ENCODE results near the gene VAX1. TPM values are rescaled to one million over a fixed set of nuclear protein-coding genes. Genes with fewer than 3 reads are reported as not detected.

VAX1 gene
- total and polyA plus RNA-seq, 2 donors (not counting 1 experiment from before 2014, with no cell fraction given), result not detected

- ChIA-PET CTCF (no interaction called here), POLR2A (no interaction called here)
- peak overlapping the region; percentile 2 for H3K4me2 ChIP-seq (replicated peaks; ENCODE audit: low read depth, low read length, poor library complexity, severe bottlenecking)
- no peak overlapping the region for H3K9ac ChIP-seq (ENCODE audit: low read length)
- Mint-ChIP-seq H3K27me3 (peaks cover 84% of the 10 kb centered on the region), H3K4me3 (peak overlapping the region; percentile 44), H3K27ac (no peak overlapping the region), H3K4me1 (peaks cover 22% of the 10 kb centered on the region), H3K9me3 (ENCODE audit: insufficient read depth) (no peaks in the 10 kb centered on the region)
- TF ChIP-seq EZH2 (IDR thresholded peaks at IDR 0.05; ENCODE audit: borderline replicate concordance, insufficient read depth, low read depth, low read length, poor library complexity, severe bottlenecking) (no peak), CTCF (IDR thresholded peaks at IDR 0.05) (no peak)
- H3K4me1 ChIP-seq (ENCODE audit: control insufficient read depth in 2 of 2, insufficient read depth in 2 of 2, low read length in 2 of 2), result peaks cover 12 to 17% of the 10 kb centered on the region in 2 donors
- H3K27ac ChIP-seq (ENCODE audit: low read length in 2 of 2), result no peak overlapping the region
- ATAC-seq (ENCODE audit: low read depth) (no peak), DNase-seq (peak; percentile 13)
- peak overlapping the region; percentile 14 for H2AFZ ChIP-seq (ENCODE audit: insufficient read depth, low read depth, low read length, poor library complexity, severe bottlenecking)
- no peaks in the 10 kb centered on the region for H3K36me3 ChIP-seq (replicated peaks in 1 of 2; ENCODE audit: control extremely low read depth in 1 of 2, control insufficient read depth in 1 of 2, extremely low read depth in 1 of 2, insufficient read depth in 2 of 2, low read length in 1 of 2)
- no peaks in the 10 kb centered on the region for H4K20me1 ChIP-seq (ENCODE audit: control insufficient read depth, insufficient read depth, low read length, poor library complexity, severe bottlenecking)
- intact Hi-C loops (cut with micrococcal nuclease), result loop anchor here (5.0 kb wide), 1 partner anchor 36 kb away; no protein-coding TSS in a partner anchor
- peaks cover 0 to 39% (median 0%) of the 10 kb centered on the region in 3 donors for H3K9me3 ChIP-seq (ENCODE audit: control extremely low read depth in 1 of 3, control insufficient read depth in 2 of 3, insufficient read depth in 1 of 3, low read length in 2 of 3)
- peaks cover 0 to 64% (median 53%) of the 10 kb centered on the region in 4 experiments for H3K27me3 ChIP-seq (replicated peaks in 1 of 4; ENCODE audit: control extremely low read depth in 1 of 4, control insufficient read depth in 3 of 4, insufficient read depth in 4 of 4, low read length in 3 of 4)
- no peak overlapping the region for H3K4me3 ChIP-seq (ENCODE audit: control extremely low read depth in 1 of 5, extremely low read depth in 1 of 5, insufficient read depth in 1 of 5, low read depth in 2 of 5, low read length in 4 of 5)
- WGBS (ENCODE audit: insufficient coverage), result 9% methylated on average over 47 of the region's 47 CpGs
- no peaks in the 10 kb centered on the region for H3K79me2 ChIP-seq (ENCODE audit: control insufficient read depth, insufficient read depth, low read length)
Measured at GRCh38 chr10:117131376-117132327, 6.4 kb downstream of the VAX1 start.

DNA sequence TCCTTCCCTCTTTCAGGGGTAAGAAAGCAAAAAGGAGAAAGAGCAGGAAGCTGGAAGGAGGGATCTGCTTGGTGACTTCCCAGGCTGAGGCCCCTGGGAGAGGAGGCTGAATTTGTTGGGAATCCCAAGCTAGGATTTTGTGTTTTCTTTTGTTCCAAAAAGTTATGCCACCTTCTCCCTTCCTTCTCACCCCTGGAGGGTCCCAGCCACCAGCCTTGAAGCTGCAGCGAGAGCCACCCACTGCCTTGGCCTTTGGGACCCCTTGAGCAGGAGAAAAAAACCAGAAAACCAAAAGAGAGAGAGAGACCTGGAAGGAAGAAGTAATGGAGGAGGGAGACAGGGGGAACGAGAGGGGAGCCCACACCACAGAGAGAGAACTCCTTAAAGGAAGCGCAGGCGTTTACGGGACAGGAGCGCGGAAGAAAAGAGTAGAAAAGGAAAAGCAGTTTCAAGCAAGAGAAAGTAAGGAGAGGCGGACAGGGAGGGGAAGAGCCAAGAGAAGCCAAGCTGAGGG lies 7.2 kb downstream of the VAX1 start:
- H3K4me3 Mint-ChIP-seq, result peak overlapping the region; percentile 32
- Histone ChIP-seq H3K4me1 (ENCODE audit: control insufficient read depth in 2 of 2, insufficient read depth in 2 of 2, low read length in 2 of 2) (peaks cover 12 to 17% of the 10 kb centered on the region in 2 donors), H3K9ac (ENCODE audit: low read length) (no peak overlapping the region), H3K4me2 (replicated peaks; ENCODE audit: low read depth, low read length, poor library complexity, severe bottlenecking) (no peak overlapping the region), H3K27ac (ENCODE audit: low read length in 2 of 2) (no peak overlapping the region), H4K20me1 (ENCODE audit: control insufficient read depth, insufficient read depth, low read length, poor library complexity, severe bottlenecking) (no peaks in the 10 kb centered on the region), H3K79me2 (ENCODE audit: control insufficient read depth, insufficient read depth, low read length) (no peaks in the 10 kb centered on the region), H2AFZ (ENCODE audit: insufficient read depth, low read depth, low read length, poor library complexity, severe bottlenecking) (no peak overlapping the region), H3K27me3 (replicated peaks in 1 of 4; ENCODE audit: control extremely low read depth in 1 of 4, control insufficient read depth in 3 of 4, insufficient read depth in 4 of 4, low read length in 3 of 4) (peaks cover 0 to 61% (median 48%) of the 10 kb centered on the region in 4 experiments), H3K4me3 (ENCODE audit: control extremely low read depth in 1 of 5, extremely low read depth in 1 of 5, insufficient read depth in 1 of 5, low read depth in 2 of 5, low read length in 4 of 5) (no peak overlapping the region), H3K9me3 (ENCODE audit: control extremely low read depth in 1 of 3, control insufficient read depth in 2 of 3, insufficient read depth in 1 of 3, low read length in 2 of 3) (peaks cover 0 to 38% (median 0%) of the 10 kb centered on the region in 3 donors), H3K36me3 (replicated peaks in 1 of 2; ENCODE audit: control extremely low read depth in 1 of 2, control insufficient read depth in 1 of 2, extremely low read depth in 1 of 2, insufficient read depth in 2 of 2, low read length in 1 of 2) (no peaks in the 10 kb centered on the region)
- ChIA-PET POLR2A (no interaction called here), CTCF (no interaction called here)
- H3K27ac Mint-ChIP-seq, result no peak overlapping the region
- peaks cover 22% of the 10 kb centered on the region for H3K4me1 Mint-ChIP-seq
- ATAC-seq (ENCODE audit: low read depth), result no peak
- no peak for DNase-seq
- 22% methylated on average over 7 of the region's 8 CpGs for WGBS (ENCODE audit: insufficient coverage)
- peaks cover 78% of the 10 kb centered on the region for H3K27me3 Mint-ChIP-seq
- no peak for TF ChIP-seq CTCF (IDR thresholded peaks at IDR 0.05)
- no peak for TF ChIP-seq EZH2 (IDR thresholded peaks at IDR 0.05; ENCODE audit: borderline replicate concordance, insufficient read depth, low read depth, low read length, poor library complexity, severe bottlenecking)
- intact Hi-C loops (cut with micrococcal nuclease), result loop anchor here (5.0 kb wide), 1 partner anchor 36 kb away; no protein-coding TSS in a partner anchor
- no peaks in the 10 kb centered on the region for H3K9me3 Mint-ChIP-seq (ENCODE audit: insufficient read depth)
